WTC11 (cell line): ENCODE data around the gene ATP8B3. TPM values are rescaled to one million over a fixed set of nuclear protein-coding genes. Genes with fewer than 3 reads are reported as not detected.

Experiments used
- ATAC-seq: fragments of 200-7000 bp; cut with Tn5 transposase; 2 replicates; pipeline ENCODE4 v1.10.0; 2021; ENCODE audit warnings: mild to moderate bottlenecking, moderate library complexity
- CTCF ChIA-PET: fragments of 300-600 bp; sonication (Branson Sonifier 250); formaldehyde crosslinking; loops from one replicate; lab custom pipeline; 2021; ENCODE audit warnings: antibody characterized with exemption; lab: Charles Lee
- POLR2A ChIA-PET: fragments of 350-600 bp; sonication (Branson Sonifier 250); formaldehyde crosslinking; loops from one replicate; lab custom pipeline; 2021; ENCODE audit warnings: antibody characterized with exemption; lab: Charles Lee
- DNase-seq: peaks from one replicate; pipeline ENCODE4 v3.0.0; 2021; ENCODE audit warnings: low spot score
- H3K27ac Mint-ChIP-seq: 2 replicates; pipeline ENCODE4 v1.8.0; 2021; ENCODE audit warnings: mixed read lengths
- H3K27me3 Mint-ChIP-seq: 2 replicates; pipeline ENCODE4 v1.8.0; 2021; ENCODE audit warnings: low read depth, mild to moderate bottlenecking, moderate library complexity, mixed read lengths
- H3K36me3 Mint-ChIP-seq: 2 replicates; pipeline ENCODE4 v1.8.0; 2021; ENCODE audit warnings: mixed read lengths
- H3K4me1 Mint-ChIP-seq: 2 replicates; pipeline ENCODE4 v1.8.0; 2022; ENCODE audit warnings: mixed read lengths
- H3K4me3 Mint-ChIP-seq: 2 replicates; pipeline ENCODE4 v1.8.0; 2021; ENCODE audit warnings: mild to moderate bottlenecking, moderate library complexity, mixed read lengths
- H3K9me3 Mint-ChIP-seq: 2 replicates; pipeline ENCODE4 v1.8.0; 2021; ENCODE audit warnings: mixed read lengths
- ATF2 ChIP-seq: sonication (generic); formaldehyde crosslinking; IDR thresholded peaks from 2 replicates; pipeline ENCODE4 v1.8.1; 2022; ENCODE audit warnings: low read depth, missing genetic modification reagents, borderline replicate concordance
- CBFB ChIP-seq: sonication (generic); formaldehyde crosslinking; IDR thresholded peaks from 2 replicates; pipeline ENCODE4 v1.8.1; 2022; ENCODE audit warnings: mild to moderate bottlenecking, low read depth, missing genetic modification reagents
- ELF4 ChIP-seq: sonication (generic); formaldehyde crosslinking; IDR thresholded peaks from 2 replicates; pipeline ENCODE4 v1.8.1; 2022; ENCODE audit warnings: low read depth, mild to moderate bottlenecking, moderate library complexity, missing genetic modification reagents
- ESRRA ChIP-seq: sonication (generic); formaldehyde crosslinking; IDR thresholded peaks from 2 replicates; pipeline ENCODE4 v1.8.1; 2022; ENCODE audit warnings: mild to moderate bottlenecking, missing genetic modification reagents, borderline replicate concordance
- ETV6 ChIP-seq: sonication (generic); formaldehyde crosslinking; IDR thresholded peaks from 2 replicates; pipeline ENCODE4 v1.8.1; 2022; ENCODE audit warnings: mild to moderate bottlenecking, missing genetic modification reagents
- FOXP4 ChIP-seq: sonication (generic); formaldehyde crosslinking; IDR thresholded peaks from 2 replicates; pipeline ENCODE4 v1.8.0; 2022; ENCODE audit warnings: mild to moderate bottlenecking, missing genetic modification reagents
- GABPB1 ChIP-seq: sonication (generic); formaldehyde crosslinking; IDR thresholded peaks from 2 replicates; pipeline ENCODE4 v1.8.1; 2023; ENCODE audit warnings: mild to moderate bottlenecking, missing genetic modification reagents
- NR3C1 ChIP-seq: sonication (generic); formaldehyde crosslinking; conservative IDR thresholded peaks from 2 replicates; pipeline ENCODE4 v1.8.1; 2023; ENCODE audit warnings: low read depth, mild to moderate bottlenecking, missing genetic modification reagents
- PRDM15 ChIP-seq: sonication (generic); formaldehyde crosslinking; IDR thresholded peaks from 2 replicates; pipeline ENCODE4 v1.8.0; 2022; ENCODE audit warnings: missing genetic modification reagents
- TP53 ChIP-seq: sonication (generic); formaldehyde crosslinking; IDR thresholded peaks from 2 replicates; pipeline ENCODE4 v1.8.1; 2023; ENCODE audit warnings: mild to moderate bottlenecking, missing genetic modification reagents
- USF1 ChIP-seq: sonication (generic); formaldehyde crosslinking; IDR thresholded peaks from 2 replicates; pipeline ENCODE4 v1.8.0; 2022; ENCODE audit warnings: mild to moderate bottlenecking, missing genetic modification reagents
- ZNF232 ChIP-seq: sonication (generic); formaldehyde crosslinking; IDR thresholded peaks from 2 replicates; pipeline ENCODE4 v1.8.0; 2022; ENCODE audit warnings: mild to moderate bottlenecking, missing genetic modification reagents
- ZNF263 ChIP-seq: sonication (generic); formaldehyde crosslinking; IDR thresholded peaks from 2 replicates; pipeline ENCODE4 v1.8.1; 2022; ENCODE audit warnings: low read depth, mild to moderate bottlenecking, moderate library complexity, missing genetic modification reagents
- ZNF423 ChIP-seq: fragments of 250-450 bp; sonication (Bioruptor Pico); IDR thresholded peaks from 2 replicates; pipeline ENCODE4 v2.1.2; 2022; ENCODE audit warnings: mild to moderate bottlenecking, moderate library complexity
- ZNF512 ChIP-seq: sonication (generic); formaldehyde crosslinking; IDR thresholded peaks from 2 replicates; pipeline ENCODE4 v1.8.1; 2022; ENCODE audit warnings: missing genetic modification reagents, borderline replicate concordance
- total RNA-seq: library from RNA; stranded (reverse); gene quantifications from 3 replicates; pipeline ENCODE4 v1.2.3, GENCODE V29; 2021
- TF ChIP-seq, protein P1 (sequence below): sonication (generic); formaldehyde crosslinking; conservative IDR thresholded peaks from 2 replicates; pipeline ENCODE4 v1.8.1; 2022; ENCODE audit warnings: mild to moderate bottlenecking, missing genetic modification reagents
- TF ChIP-seq, protein P2 (sequence below): sonication (generic); formaldehyde crosslinking; IDR thresholded peaks from 2 replicates; pipeline ENCODE4 v1.8.0; 2022; ENCODE audit warnings: mild to moderate bottlenecking, missing genetic modification reagents

The ATP8B3 gene
- total RNA-seq, 1 experiment from 2014 or later, result 5.5 TPM

DNA sequence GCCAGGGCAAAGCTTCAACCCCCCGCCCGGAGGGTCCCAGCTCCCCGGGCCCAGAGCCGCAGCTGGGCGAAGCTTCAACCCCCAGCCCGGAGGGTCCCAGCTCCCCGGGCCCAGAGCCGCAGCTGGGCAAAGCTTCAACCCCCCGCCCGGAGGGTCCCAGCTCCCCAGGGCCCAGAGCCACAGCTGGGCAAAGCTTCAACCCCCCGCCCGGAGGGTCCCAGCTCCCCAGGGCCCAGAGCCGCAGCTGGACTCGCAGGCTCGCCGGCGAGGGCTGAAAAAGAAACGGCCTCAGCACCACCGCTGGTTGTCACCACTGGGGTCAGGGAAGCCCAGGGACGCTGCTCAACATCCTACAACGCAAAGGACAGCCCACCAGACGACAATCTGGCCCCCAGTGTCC lies 31.0 kb upstream of the ATP8B3 start (continued):
- TF ChIP-seq FOXP4 (CRISPR knock-in tag) (no peak), USF1 (CRISPR knock-in tag) (no peak), ESRRA (CRISPR knock-in tag) (no peak), PRDM15 (no peak), CBFB (no peak), ZNF423 (CRISPR knock-in tag) (no peak), NR3C1 (CRISPR knock-in tag) (no peak)
- TF ChIP-seq, protein P1, sequence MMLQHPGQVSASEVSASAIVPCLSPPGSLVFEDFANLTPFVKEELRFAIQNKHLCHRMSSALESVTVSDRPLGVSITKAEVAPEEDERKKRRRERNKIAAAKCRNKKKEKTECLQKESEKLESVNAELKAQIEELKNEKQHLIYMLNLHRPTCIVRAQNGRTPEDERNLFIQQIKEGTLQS, result no peak
- TF ChIP-seq, protein P2, sequence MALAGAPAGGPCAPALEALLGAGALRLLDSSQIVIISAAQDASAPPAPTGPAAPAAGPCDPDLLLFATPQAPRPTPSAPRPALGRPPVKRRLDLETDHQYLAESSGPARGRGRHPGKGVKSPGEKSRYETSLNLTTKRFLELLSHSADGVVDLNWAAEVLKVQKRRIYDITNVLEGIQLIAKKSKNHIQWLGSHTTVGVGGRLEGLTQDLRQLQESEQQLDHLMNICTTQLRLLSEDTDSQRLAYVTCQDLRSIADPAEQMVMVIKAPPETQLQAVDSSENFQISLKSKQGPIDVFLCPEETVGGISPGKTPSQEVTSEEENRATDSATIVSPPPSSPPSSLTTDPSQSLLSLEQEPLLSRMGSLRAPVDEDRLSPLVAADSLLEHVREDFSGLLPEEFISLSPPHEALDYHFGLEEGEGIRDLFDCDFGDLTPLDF (CRISPR knock-in tag), result no peak

DNA sequence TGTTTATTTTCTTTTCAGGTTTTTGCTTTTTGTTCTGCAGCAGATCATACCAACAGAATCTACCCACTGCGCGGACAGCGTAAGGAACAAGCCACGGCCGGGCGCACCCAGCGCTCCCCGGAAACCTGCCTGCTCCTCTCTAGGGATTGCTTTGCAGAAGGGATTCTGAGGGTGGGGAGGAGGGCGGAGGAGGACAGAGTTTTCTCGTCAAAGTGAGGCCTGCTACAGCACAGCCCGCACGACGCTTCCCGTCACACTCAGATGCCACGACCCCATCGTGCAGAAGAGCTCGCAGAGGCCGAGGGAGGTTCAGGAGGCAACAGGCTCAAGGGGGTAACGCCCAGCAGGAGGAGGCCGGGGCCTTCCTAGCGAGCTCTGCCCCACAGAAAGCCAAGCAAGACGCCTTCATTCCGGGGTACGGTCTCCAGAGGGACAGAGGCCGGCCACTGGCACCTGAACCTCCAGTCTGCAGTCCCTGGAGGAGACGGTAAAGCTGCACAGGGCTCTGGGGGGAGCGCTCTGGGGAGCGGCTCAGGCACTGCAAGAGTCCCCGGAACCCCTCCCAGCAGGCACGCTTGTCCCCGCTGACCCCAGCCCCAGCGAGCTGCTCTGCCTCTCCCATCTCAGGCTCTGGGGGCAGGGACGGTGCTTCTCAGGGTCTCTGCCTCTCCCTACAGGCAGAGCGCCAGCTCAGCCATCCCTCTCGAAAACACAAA lies 29.3 kb upstream of the ATP8B3 start:
- Mint-ChIP-seq H3K36me3 (no peaks in the 10 kb centered on the region), H3K4me3 (no peak overlapping the region), H3K27ac (peak overlapping the region; percentile 63), H3K27me3 (no peaks in the 10 kb centered on the region), H3K9me3 (no peaks in the 10 kb centered on the region), H3K4me1 (0 out of 2 replicates have a peak, but pooled peaks cover 8% of the 10 kb centered on the region)
- ChIA-PET CTCF (interaction anchor here (0.5 to 6.1 kb wide), 5 partner anchors 13 to 312 kb away, joined by 3 to 63 read pairs (median 3); no protein-coding TSS in a partner anchor), POLR2A (interaction anchor here (0.6 kb wide), 1 partner anchor 178 kb away, joined by 3 read pairs; no protein-coding TSS in a partner anchor)
- DNase-seq (no peak), ATAC-seq (no peak)
- TF ChIP-seq ATF2 (no peak), GABPB1 (CRISPR knock-in tag) (no peak), TP53 (CRISPR knock-in tag) (no peak), ZNF232 (CRISPR knock-in tag) (no peak), ETV6 (no peak), ZNF263 (CRISPR knock-in tag) (no peak), ELF4 (CRISPR knock-in tag) (no peak), ZNF512 (no peak)
